K562 (cell line): ENCODE measurements around the gene MRPL48. TPM values are rescaled to one million over a fixed set of nuclear protein-coding genes. Genes with fewer than 3 reads are reported as not detected.
A peak's percentile ranks its signal among the peaks of the same experiment; 100 is the strongest.

Experiments
- ATAC-seq: fragments of 200-7000 bp; cut with Tn5 transposase; 3 replicates; pipeline ENCODE4 v1.9.1; 2020; ENCODE audit warnings: moderate library complexity
- BruUV-seq: library from RNA; stranded (reverse); fragments of 400-500 nt; replicated peaks from 2 replicates; lab custom pipeline; 2021; lab: Mats Ljungman, UMichigan
- CTCF ChIA-PET: fragments of 300-600 bp; formaldehyde crosslinking; extraction: SDS; loops from one replicate; lab custom pipeline; 2021; ENCODE audit warnings: low intra/inter-chr PET ratio; lab: Yijun Ruan, JAX
- POLR2A ChIA-PET: fragments of 300-600, 350-650 bp; sonication (Branson Sonifier 250); formaldehyde crosslinking; extraction: SDS; loops from one replicate; lab custom pipeline; 2021; ENCODE audit warnings: antibody characterized with exemption, inconsistent platforms; lab: Yijun Ruan, JAX
- DNase-seq, 4 experiments: peaks; one replicate each; pipeline versions ENCODE4 v3.0.0 to v3.0.0-alpha.2; 2011 to 2018; ENCODE audit warnings: low spot score in 3 of 4, mixed read lengths in 3 of 4; ENCODE audit errors: extremely low read depth in 1 of 4
- FAIRE-seq: peaks from 2 replicates; lab custom pipeline; 2011; peaks lifted over from hg19 to GRCh38; lab: Jason Lieb, UNC
- H2AFZ ChIP-seq: 2 replicates; pipeline ENCODE4 v1.6.0; 2011; ENCODE audit warnings: low read depth, low read length, control low read depth, inconsistent platforms
- H3K27ac ChIP-seq: fragments of 200-600 bp; 3 replicates; pipeline ENCODE4 v1.8.0; 2011; ENCODE audit warnings: low read depth, mild to moderate bottlenecking, control low read depth, inconsistent platforms, low read length, moderate library complexity, mixed read lengths; ENCODE audit errors: extremely low read depth
- H3K27me3 ChIP-seq, 2 experiments: fragments of 300-600 bp in 1 of 2; 2 replicates in 1 of 2; 3 replicates in 1 of 2; pipeline versions ENCODE4 v1.6.0 to v1.8.0; 2011; ENCODE audit warnings: inconsistent platforms in 2 of 2, low read length in 2 of 2, mild to moderate bottlenecking in 1 of 2, mixed read lengths in 1 of 2, moderate library complexity in 1 of 2; ENCODE audit not compliant: control insufficient read depth in 2 of 2, insufficient read depth in 2 of 2
- H3K36me3 ChIP-seq: fragments of 300-600 bp; 3 replicates; pipeline ENCODE4 v1.8.0; 2011; ENCODE audit warnings: mild to moderate bottlenecking, low read length, inconsistent platforms; ENCODE audit not compliant: control insufficient read depth, insufficient read depth
- H3K4me1 ChIP-seq, 2 experiments: fragments of 200-600 bp in 1 of 2; replicated peaks in 1 of 2; 2 replicates in 1 of 2; 3 replicates in 1 of 2; pipeline versions ENCODE4 v1.5.1 to v1.8.0; 2011; ENCODE audit warnings: inconsistent platforms in 2 of 2, low read length in 2 of 2, mild to moderate bottlenecking in 1 of 2, mixed read lengths in 1 of 2, moderate library complexity in 1 of 2; ENCODE audit not compliant: control insufficient read depth in 2 of 2, insufficient read depth in 2 of 2
- H3K4me2 ChIP-seq: 2 replicates; pipeline ENCODE4 v1.6.1; 2011; ENCODE audit warnings: low read length, control low read depth, inconsistent platforms, mixed read lengths; ENCODE audit not compliant: insufficient read depth
- H3K4me3 ChIP-seq: fragments of 200-600 bp; sonication (generic), shearing (Covaris generic); 2 replicates; pipeline ENCODE4 v1.5.1; 2016; ENCODE audit warnings: control low read depth, inconsistent platforms
- H3K79me2 ChIP-seq: fragments of 200-600 bp; 3 replicates; pipeline ENCODE4 v1.8.0; 2011; ENCODE audit warnings: low read length, inconsistent platforms; ENCODE audit not compliant: control insufficient read depth, insufficient read depth
- H3K9ac ChIP-seq, 2 experiments: 2 replicates each; pipeline versions ENCODE4 v1.6.0 to v1.6.1; 2011; ENCODE audit warnings: low read depth in 2 of 2, low read length in 2 of 2, control low read depth in 1 of 2, inconsistent platforms in 1 of 2, mild to moderate bottlenecking in 1 of 2, mixed read lengths in 1 of 2; ENCODE audit not compliant: insufficient read depth in 1 of 2
- H3K9me1 ChIP-seq: one replicate; pipeline ENCODE4 v1.6.0; 2011; ENCODE audit warnings: inconsistent platforms, mild to moderate bottlenecking, low read length, moderate library complexity; ENCODE audit not compliant: control insufficient read depth, insufficient read depth
- H3K9me3 ChIP-seq: replicated peaks from 2 replicates; pipeline ENCODE4 v1.5.1; 2011; ENCODE audit warnings: low read depth, low read length, inconsistent platforms; ENCODE audit not compliant: control insufficient read depth, insufficient read depth
- H4K20me1 ChIP-seq: replicated peaks from 2 replicates; pipeline ENCODE4 v1.6.1; 2011; ENCODE audit warnings: low read length, inconsistent platforms, mixed read lengths; ENCODE audit not compliant: control insufficient read depth, insufficient read depth
- CEBPB ChIP-seq: fragments of 450-650 bp; IDR thresholded peaks from 2 replicates; pipeline ENCODE4 v1.6.1; 2016; ENCODE audit warnings: missing genetic modification characterization, missing compliant biosample characterization
- CHD2 ChIP-seq: IDR thresholded peaks from 2 replicates; pipeline ENCODE4 v1.6.1; 2011; ENCODE audit warnings: low read depth, low read length
- EP300 ChIP-seq: IDR thresholded peaks from 2 replicates; pipeline ENCODE4 v1.6.1; 2012; ENCODE audit warnings: low read length, improper control_type of control experiment
- ESRRB ChIP-seq: fragments of 250-450 bp; sonication (Bioruptor Pico); IDR thresholded peaks from 2 replicates; pipeline ENCODE4 v1.5.0; 2020; ENCODE audit warnings: mild to moderate bottlenecking, moderate library complexity, borderline replicate concordance
- FOXA3 ChIP-seq, 2 experiments: fragments of 450-650 bp in 1 of 2; sonication (generic) in 1 of 2; formaldehyde crosslinking; IDR thresholded peaks in 1 of 2; conservative IDR thresholded peaks in 1 of 2; 2 replicates each; pipeline versions ENCODE4 v1.4.0 to v1.8.0; 2020 to 2022; ENCODE audit warnings: mild to moderate bottlenecking in 2 of 2, missing genetic modification reagents in 1 of 2
- GABPB2 ChIP-seq: fragments of 250-450 bp; sonication (Bioruptor Pico); conservative IDR thresholded peaks from 2 replicates; pipeline ENCODE4 v1.5.1; 2021; ENCODE audit warnings: mild to moderate bottlenecking
- HDAC2 ChIP-seq: fragments of 450-650 bp; IDR thresholded peaks from 2 replicates; pipeline ENCODE4 v1.6.1; 2016; ENCODE audit warnings: mild to moderate bottlenecking
- IRF9 ChIP-seq: fragments of 450-650 bp; IDR thresholded peaks from 2 replicates; pipeline ENCODE4 v1.6.1; 2016; ENCODE audit warnings: missing biosample characterization, missing genetic modification characterization
- MEIS2 ChIP-seq: fragments of 450-650 bp; IDR thresholded peaks from 2 replicates; pipeline ENCODE4 v1.6.1; 2014; ENCODE audit warnings: mild to moderate bottlenecking; ENCODE audit not compliant: partially characterized antibody
- MTA2 ChIP-seq: fragments of 450-650 bp; IDR thresholded peaks from 2 replicates; pipeline ENCODE4 v1.6.1; 2016; ENCODE audit warnings: low read depth
- NFIC ChIP-seq: fragments of 450-650 bp; IDR thresholded peaks from 2 replicates; pipeline ENCODE4 v1.6.1; 2017; ENCODE audit warnings: mild to moderate bottlenecking, inconsistent platforms
- RBM17 ChIP-seq: fragments of 200-400 bp; formaldehyde crosslinking; IDR thresholded peaks from 2 replicates; pipeline ENCODE4 v1.6.1; 2017; ENCODE audit warnings: low read depth, mild to moderate bottlenecking, low read length, borderline replicate concordance
- RCOR1 ChIP-seq, 2 experiments: IDR thresholded peaks; 2 replicates each; pipeline ENCODE4 v1.6.1; 2012; ENCODE audit warnings: low read depth in 2 of 2, low read length in 2 of 2, borderline replicate concordance in 1 of 2, improper control_type of control experiment in 1 of 2
- SRF ChIP-seq, 2 experiments: fragments of 250-450, 450-650 bp in 1 of 2; sonication (Bioruptor Pico) in 1 of 2; sonication (generic) in 1 of 2; formaldehyde crosslinking; IDR thresholded peaks; 2 replicates each; pipeline versions ENCODE4 v1.5.0 to v1.5.1; 2020 to 2022; ENCODE audit warnings: mild to moderate bottlenecking in 1 of 2, missing genetic modification reagents in 1 of 2
- STAT5A ChIP-seq: IDR thresholded peaks from 2 replicates; pipeline ENCODE4 v1.6.1; 2012; ENCODE audit warnings: low read length, inconsistent platforms, borderline replicate concordance
- TCF3 ChIP-seq: sonication (generic); formaldehyde crosslinking; IDR thresholded peaks from 2 replicates; pipeline ENCODE4 v1.4.0; 2020; ENCODE audit warnings: mild to moderate bottlenecking, missing genetic modification reagents
- TEAD1 ChIP-seq, 2 experiments: fragments of 450-650 bp in 1 of 2; sonication (generic) in 1 of 2; formaldehyde crosslinking; IDR thresholded peaks; 2 replicates each; pipeline versions ENCODE4 v1.4.0 to v1.8.0; 2020 to 2022; ENCODE audit warnings: mild to moderate bottlenecking in 2 of 2, missing genetic modification reagents in 1 of 2
- THRAP3 ChIP-seq: fragments of 450-650 bp; IDR thresholded peaks from 2 replicates; pipeline ENCODE4 v1.6.1; 2016; ENCODE audit warnings: mild to moderate bottlenecking, inconsistent platforms, borderline replicate concordance
- ZBTB49 ChIP-seq: sonication (generic); formaldehyde crosslinking; IDR thresholded peaks from 2 replicates; pipeline ENCODE4 v1.8.0; 2022; ENCODE audit warnings: missing genetic modification reagents, mild to moderate bottlenecking, borderline replicate concordance
- ZNF830 ChIP-seq: fragments of 250-450 bp; sonication (Bioruptor Pico); IDR thresholded peaks from 2 replicates; pipeline ENCODE4 v1.5.0; 2021; ENCODE audit warnings: mild to moderate bottlenecking
- WGBS: fragments of 100-300 bp; shearing (Covaris generic); methylation state at CpG from one replicate; pipeline ENCODE4 v1.1.6; 2016; ENCODE audit warnings: low coverage, mixed read lengths; ENCODE audit not compliant: insufficient coverage; ENCODE audit errors: missing lambda C conversion rate; 5-methylcytosine and 5-hydroxymethylcytosine counted together
- in situ Hi-C: fragments of 300-500 bp; cut with MboI; formaldehyde crosslinking; loops from 4 replicates; pipeline ENCODE4 v1.15.0; 2018; ENCODE audit warnings: inconsistent platforms, mixed read lengths
- intact Hi-C: fragments of 100-400 bp; cut with micrococcal nuclease; formaldehyde crosslinking; loops from 2 replicates; pipeline ENCODE4 v1.14.2; 2022
- polyA plus RNA-seq, 8 experiments: library from polyadenylated mRNA; depleted of rRNA in 4 of 8; stranded (reverse) in 5 of 8; unstranded in 3 of 8; fragments of >200 nt; fragmentation: Nextera tagmentation in 2 of 8; fragmentation: Illumina TruSeq in 1 of 8; extraction: Ambion mirVana in 2 of 8; extraction: Trizol in 1 of 8; gene quantifications; 2 replicates each; pipeline versions ENCODE4 v1.2.1 to v1.2.3, GENCODE V29; 2011 to 2014; ENCODE audit warnings: inconsistent platforms in 1 of 8, missing spikeins in 1 of 8
- total RNA-seq, 7 experiments: library from RNA; depleted of rRNA in 6 of 7; stranded (reverse); fragments of >200 nt in 6 of 7; fragmentation: Illumina TruSeq in 2 of 7; extraction: Trizol in 2 of 7; gene quantifications; 2 replicates each; pipeline versions ENCODE4 v1.2.1 to v1.2.3, GENCODE V29; 2011 to 2021; ENCODE audit warnings: low replicate concordance in 1 of 7

Gene MRPL48
- total and polyA plus RNA-seq, 9 of the 15 experiments (the other 6 are each of a cell fraction or from before 2014, with no cell fraction given): 66.0 to 237 (median 104) TPM

- H2AFZ ChIP-seq: peak overlapping the region; percentile 60
- peak overlapping the region; percentile 26 to 71; a peak in 3 of 4 replicates for H3K9ac ChIP-seq
- in situ Hi-C loops: no loop called here
- ATAC-seq (peak; percentile 60), DNase-seq (peak in 2 of 4 experiments; percentile 43 to 61), FAIRE-seq (no peak)
- no peaks in the 10 kb centered on the region for H4K20me1 ChIP-seq
- 51% methylated on average over 6 of the region's 6 CpGs for WGBS
- H3K9me1 ChIP-seq: no peaks in the 10 kb centered on the region
- POLR2A ChIA-PET: interaction anchor here (0.6 to 2.2 kb wide), 6 partner anchors 10 to 112 kb away, joined by 3 to 14 read pairs (median 4); partner anchors contain the start of gene RAB6A
- intact Hi-C loops: loop anchor here (10.0 kb wide), 1 partner anchor 151 kb away; no protein-coding TSS in a partner anchor
- no TSS peak for BruUV-seq
- peaks cover 16 to 33% of the 10 kb centered on the region in 2 experiments for H3K4me1 ChIP-seq
- CTCF ChIA-PET: no interaction called here
- H3K4me3 ChIP-seq: no peak overlapping the region
- no peaks in the 10 kb centered on the region for H3K27me3 ChIP-seq
- peak overlapping the region; percentile 32; the same call in 1 of the 2 replicates for H3K4me2 ChIP-seq
- H3K79me2 ChIP-seq: peaks cover 21% of the 10 kb centered on the region
- H3K27ac ChIP-seq: peak overlapping the region; percentile 63
- no peaks in the 10 kb centered on the region for H3K36me3 ChIP-seq
- H3K9me3 ChIP-seq: no peaks in the 10 kb centered on the region; the same call in 1 of the 2 replicates
- TF ChIP-seq SRF (CRISPR knock-in tag; IDR thresholded peaks at IDR 0.05) (peak in 1 of 2 experiments; percentile 24; a peak in 1 of 4 replicates), TCF3 (peak; percentile 36), RBM17 (no peak), GABPB2 (0 out of 2 replicates have a peak, but pooled peaks have one; percentile 36), NFIC (no peak; the same call in 1 of the 2 replicates), ESRRB (no peak), MEIS2 (no peak), STAT5A (no peak), HDAC2 (peak; percentile 93), MTA2 (peak; percentile 48; the same call in 1 of the 2 replicates), FOXA3 (CRISPR knock-in tag; conservative IDR thresholded peaks at IDR 0.05 in 1 of 2, IDR thresholded peaks at IDR 0.05 in 1 of 2) (no peak), RCOR1 (IDR thresholded peaks at IDR 0.05; ENCODE audit: borderline replicate concordance in 1 of 2, low read depth in 2 of 2, low read length in 2 of 2) (peak in 1 of 2 experiments; percentile 95; a peak in 2 of 4 replicates), THRAP3 (peak; percentile 94; the same call in 1 of the 2 replicates), IRF9 (tag) (peak; percentile 94), CHD2 (no peak), ZBTB49 (CRISPR knock-in tag) (no peak), TEAD1 (CRISPR knock-in tag; IDR thresholded peaks at IDR 0.05) (peak in 1 of 2 experiments; percentile 54; a peak in 1 of 4 replicates), EP300 (peak; percentile 98), ZNF830 (CRISPR knock-in tag) (0 out of 2 replicates have a peak, but pooled peaks have one; percentile 26), CEBPB (tag) (peak; percentile 93)
Measured at GRCh38 chr11:73784080-73784634, 3.5 kb upstream of the MRPL48 start.
